ENCODE results near the gene ACSBG1. TPM values are rescaled to one million over a fixed set of nuclear protein-coding genes. Genes with fewer than 3 reads are reported as not detected.
"Not testable (repeated sequence)": the region's sequence is repeated elsewhere in the genome, so short reads cannot be mapped to it uniquely, and the experiment has no call there.

The ACSBG1 gene
- total RNA-seq, 1 donor from 2014 or later = 0.38 TPM

- DNase-seq (no peak), ATAC-seq (ENCODE audit: poor library complexity) (no peak)
- intact Hi-C loops (cut with DNase I) = no loop called here
These were observed 23.3 kb upstream of the ACSBG1 start for GRCh38 chr15:78257681-78258080.

- intact Hi-C loops (cut with DNase I) = no loop called here
- ATAC-seq (ENCODE audit: poor library complexity) (no peak), DNase-seq (no peak)
These were observed 21.7 kb upstream of the ACSBG1 start for GRCh38 chr15:78256044-78256437.

GRCh38 chr15:78255421-78256043, 21.2 kb upstream of the ACSBG1 start:
- ATAC-seq (ENCODE audit: poor library complexity) (no peak), DNase-seq (no peak)
- intact Hi-C loops (cut with DNase I) = no loop called here

- ATAC-seq (ENCODE audit: poor library complexity) (no peak), DNase-seq (no peak)
- intact Hi-C loops (cut with DNase I) = no loop called here
These were observed 16.8 kb upstream of the ACSBG1 start for GRCh38 chr15:78251136-78251535.

GRCh38 chr15:78249131-78249530, 14.8 kb upstream of the ACSBG1 start:
- intact Hi-C loops (cut with DNase I) = no loop called here
- DNase-seq (no peak), ATAC-seq (ENCODE audit: poor library complexity) (no peak)

GRCh38 chr15:78247911-78248310, 13.5 kb upstream of the ACSBG1 start:
- DNase-seq (no peak), ATAC-seq (ENCODE audit: poor library complexity) (no peak)
- intact Hi-C loops (cut with DNase I) = no loop called here

GRCh38 chr15:78245976-78246620, 11.7 kb upstream of the ACSBG1 start:
- intact Hi-C loops (cut with DNase I); DNase-seq; ATAC-seq (ENCODE audit: poor library complexity): not testable (repeated sequence)

- intact Hi-C loops (cut with DNase I); ATAC-seq (ENCODE audit: poor library complexity); DNase-seq: not testable (repeated sequence)
These were observed 11.0 kb upstream of the ACSBG1 start for GRCh38 chr15:78245392-78245791.

- DNase-seq (no peak), ATAC-seq (ENCODE audit: poor library complexity) (no peak)
- intact Hi-C loops (cut with DNase I) = loop anchor here (5.0 kb wide), 2 partner anchors 68 to 118 kb away; no protein-coding TSS in a partner anchor
These were observed 10.5 kb upstream of the ACSBG1 start for GRCh38 chr15:78244893-78245292.

- no peak for DNase-seq
- intact Hi-C loops (cut with DNase I) = loop anchor here (5.0 kb wide), 2 partner anchors 67 to 117 kb away; no protein-coding TSS in a partner anchor
- ATAC-seq (ENCODE audit: poor library complexity) = no peak
These were observed 9.7 kb upstream of the ACSBG1 start for GRCh38 chr15:78244101-78244500.

GRCh38 chr15:78243491-78243941, 9.2 kb upstream of the ACSBG1 start:
- intact Hi-C loops (cut with DNase I) = loop anchor here (5.0 kb wide), 2 partner anchors 66 to 116 kb away; no protein-coding TSS in a partner anchor
- peak; percentile 73 for ATAC-seq (ENCODE audit: poor library complexity)
- DNase-seq = peak; percentile 78

GRCh38 chr15:78243058-78243457, 8.7 kb upstream of the ACSBG1 start:
- intact Hi-C loops (cut with DNase I) = loop anchor here (5.0 kb wide), 2 partner anchors 66 to 116 kb away; no protein-coding TSS in a partner anchor
- no peak for DNase-seq
- no peak for ATAC-seq (ENCODE audit: poor library complexity)

GRCh38 chr15:78242128-78242527, 7.8 kb upstream of the ACSBG1 start:
- intact Hi-C loops (cut with DNase I) = loop anchor here (5.0 kb wide), 2 partner anchors 65 to 115 kb away; no protein-coding TSS in a partner anchor
- ATAC-seq (ENCODE audit: poor library complexity) = no peak
- no peak for DNase-seq

- peak; percentile 96 for ATAC-seq (ENCODE audit: poor library complexity)
- intact Hi-C loops (cut with DNase I) = loop anchor here (2.0 to 5.0 kb wide), 3 partner anchors 64 to 128 kb away; no protein-coding TSS in a partner anchor
- DNase-seq = peak; percentile 92
These were observed 6.7 kb upstream of the ACSBG1 start for GRCh38 chr15:78241017-78241416.

- ATAC-seq (ENCODE audit: poor library complexity) = no peak
- DNase-seq = no peak
- intact Hi-C loops (cut with DNase I) = loop anchor here (2.0 to 10.0 kb wide), 4 partner anchors 63 to 275 kb away; no protein-coding TSS in a partner anchor
These were observed 5.4 kb upstream of the ACSBG1 start for GRCh38 chr15:78239811-78240210.

- ATAC-seq (ENCODE audit: poor library complexity) (no peak), DNase-seq (no peak)
- intact Hi-C loops (cut with DNase I) = loop anchor here (10.0 kb wide), 1 partner anchor 272 kb away; no protein-coding TSS in a partner anchor
These were observed 2.8 kb upstream of the ACSBG1 start for GRCh38 chr15:78237146-78237545.

- DNase-seq (no peak), ATAC-seq (ENCODE audit: poor library complexity) (no peak)
- intact Hi-C loops (cut with DNase I) = loop anchor here (10.0 kb wide), 1 partner anchor 272 kb away; no protein-coding TSS in a partner anchor
These were observed 2.1 kb upstream of the ACSBG1 start for GRCh38 chr15:78236491-78236890.

GRCh38 chr15:78233496-78233895, 869 bp downstream of the ACSBG1 start:
- DNase-seq = no peak
- intact Hi-C loops (cut with DNase I) = loop anchor here (10.0 kb wide), 1 partner anchor 269 kb away; no protein-coding TSS in a partner anchor
- ATAC-seq (ENCODE audit: poor library complexity) = no peak

GRCh38 chr15:78232951-78233350, 1.4 kb downstream of the ACSBG1 start:
- intact Hi-C loops (cut with DNase I) = loop anchor here (10.0 kb wide), 1 partner anchor 268 kb away; no protein-coding TSS in a partner anchor
- no peak for DNase-seq
- no peak for ATAC-seq (ENCODE audit: poor library complexity)

Data from Right ventricle myocardium superior (tissue), 1 donor.